Osteoblast (primary cell): ENCODE results near the gene MCFD2. TPM values are rescaled to one million over a fixed set of nuclear protein-coding genes. Genes with fewer than 3 reads are reported as not detected.

Source experiments
- DNase-seq: peaks from one replicate; pipeline ENCODE4 v3.0.0; 2011; ENCODE audit warnings: low spot score, mixed read lengths; ENCODE audit not compliant: insufficient read length; ENCODE audit errors: missing footprints
- H2AFZ ChIP-seq: 2 replicates; pipeline ENCODE4 v1.6.0; 2011; ENCODE audit warnings: mild to moderate bottlenecking, low read length
- H3K27ac ChIP-seq: 2 replicates; pipeline ENCODE4 v1.5.1; 2011; ENCODE audit warnings: mild to moderate bottlenecking, low read depth, low read length, moderate library complexity
- H3K27me3 ChIP-seq: 2 replicates; pipeline ENCODE4 v1.6.0; 2012; ENCODE audit warnings: mild to moderate bottlenecking, control low read depth, inconsistent platforms, low read length, moderate library complexity; ENCODE audit not compliant: insufficient read depth
- H3K36me3 ChIP-seq: 2 replicates; pipeline ENCODE4 v1.5.1; 2011; ENCODE audit warnings: mild to moderate bottlenecking, low read length, control low read depth, moderate library complexity; ENCODE audit not compliant: insufficient read depth
- H3K4me1 ChIP-seq: 2 replicates; pipeline ENCODE4 v1.5.1; 2011; ENCODE audit warnings: mild to moderate bottlenecking, low read length, control low read depth, moderate library complexity; ENCODE audit not compliant: insufficient read depth
- H3K4me2 ChIP-seq: 2 replicates; pipeline ENCODE4 v1.6.0; 2011; ENCODE audit warnings: mild to moderate bottlenecking, low read length; ENCODE audit not compliant: insufficient read depth
- H3K4me3 ChIP-seq: fragments of 200-600 bp; sonication (generic); 3 replicates; pipeline ENCODE4 v1.5.1; 2012; ENCODE audit warnings: mild to moderate bottlenecking, low read length, inconsistent platforms; ENCODE audit not compliant: insufficient read depth
- H3K79me2 ChIP-seq: 2 replicates; pipeline ENCODE4 v1.6.0; 2012; ENCODE audit warnings: mild to moderate bottlenecking, low read length, control low read depth, inconsistent platforms; ENCODE audit not compliant: insufficient read depth
- H3K9me3 ChIP-seq: 2 replicates; pipeline ENCODE4 v1.5.1; 2011; ENCODE audit warnings: low read depth, low read length, control low read depth
- H4K20me1 ChIP-seq: 2 replicates; pipeline ENCODE4 v1.6.0; 2012; ENCODE audit warnings: mild to moderate bottlenecking, low read length, control low read depth; ENCODE audit not compliant: insufficient read depth
- total RNA-seq: library from RNA; depleted of rRNA; stranded (reverse); fragments of >200 nt; gene quantifications from 2 replicates; pipeline ENCODE4 v1.2.3, GENCODE V29; 2012
- TF ChIP-seq, protein P1 (sequence below): IDR thresholded peaks from 2 replicates; pipeline ENCODE4 v1.5.1; 2011; ENCODE audit warnings: mild to moderate bottlenecking, low read depth, low read length, moderate library complexity; ENCODE audit errors: extremely low read depth

The MCFD2 gene
- total RNA-seq, 1 donor: 136 TPM

- H2AFZ ChIP-seq: no peak overlapping the region
- DNase-seq: no peak
- H3K4me3 ChIP-seq: no peak overlapping the region
- H3K27me3 ChIP-seq: no peaks in the 10 kb centered on the region
- peaks cover 60% of the 10 kb centered on the region for H3K4me1 ChIP-seq
- H3K4me2 ChIP-seq: no peak overlapping the region
- H3K9me3 ChIP-seq: no peaks in the 10 kb centered on the region
- peak overlapping the region; percentile 97 for H3K27ac ChIP-seq
- peaks cover 3% of the 10 kb centered on the region for H3K36me3 ChIP-seq
- TF ChIP-seq, protein P1, sequence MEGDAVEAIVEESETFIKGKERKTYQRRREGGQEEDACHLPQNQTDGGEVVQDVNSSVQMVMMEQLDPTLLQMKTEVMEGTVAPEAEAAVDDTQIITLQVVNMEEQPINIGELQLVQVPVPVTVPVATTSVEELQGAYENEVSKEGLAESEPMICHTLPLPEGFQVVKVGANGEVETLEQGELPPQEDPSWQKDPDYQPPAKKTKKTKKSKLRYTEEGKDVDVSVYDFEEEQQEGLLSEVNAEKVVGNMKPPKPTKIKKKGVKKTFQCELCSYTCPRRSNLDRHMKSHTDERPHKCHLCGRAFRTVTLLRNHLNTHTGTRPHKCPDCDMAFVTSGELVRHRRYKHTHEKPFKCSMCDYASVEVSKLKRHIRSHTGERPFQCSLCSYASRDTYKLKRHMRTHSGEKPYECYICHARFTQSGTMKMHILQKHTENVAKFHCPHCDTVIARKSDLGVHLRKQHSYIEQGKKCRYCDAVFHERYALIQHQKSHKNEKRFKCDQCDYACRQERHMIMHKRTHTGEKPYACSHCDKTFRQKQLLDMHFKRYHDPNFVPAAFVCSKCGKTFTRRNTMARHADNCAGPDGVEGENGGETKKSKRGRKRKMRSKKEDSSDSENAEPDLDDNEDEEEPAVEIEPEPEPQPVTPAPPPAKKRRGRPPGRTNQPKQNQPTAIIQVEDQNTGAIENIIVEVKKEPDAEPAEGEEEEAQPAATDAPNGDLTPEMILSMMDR: no peak
- peaks cover 5% of the 10 kb centered on the region for H3K79me2 ChIP-seq
- H4K20me1 ChIP-seq: no peaks in the 10 kb centered on the region
These were observed 56.1 kb downstream of the MCFD2 start for GRCh38 chr2:46859482-46859881.

DNA sequence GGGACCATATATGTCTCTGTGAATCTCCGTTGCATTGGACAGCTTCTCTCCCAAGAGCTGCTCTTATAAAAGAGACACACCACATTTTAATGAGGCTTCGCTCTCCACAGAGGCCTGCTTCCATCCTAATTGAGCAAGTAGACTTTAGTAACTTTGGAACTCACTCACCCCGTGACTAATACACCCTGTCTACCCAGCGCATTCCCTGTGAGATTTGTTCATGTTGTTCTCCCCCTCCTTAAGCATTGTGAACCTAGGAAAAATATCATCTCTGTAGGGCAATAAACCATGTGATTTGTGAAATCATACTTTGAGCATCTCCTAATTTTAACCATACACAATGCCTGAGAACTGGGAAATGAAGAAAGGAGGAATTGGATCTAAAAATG, 56.9 kb downstream of the MCFD2 start:
- TF ChIP-seq, protein P1: no peak
- Histone ChIP-seq H3K27ac (peak overlapping the region; percentile 97), H3K36me3 (peaks cover 3% of the 10 kb centered on the region), H3K4me2 (peak overlapping the region; percentile 2), H3K27me3 (no peaks in the 10 kb centered on the region), H3K4me1 (peaks cover 61% of the 10 kb centered on the region), H2AFZ (no peak overlapping the region), H3K79me2 (peaks cover 7% of the 10 kb centered on the region), H3K4me3 (no peak overlapping the region), H4K20me1 (no peaks in the 10 kb centered on the region), H3K9me3 (no peaks in the 10 kb centered on the region)
- peak; percentile 89 for DNase-seq

- Histone ChIP-seq H3K36me3 (peaks cover 3% of the 10 kb centered on the region), H3K79me2 (peaks cover 10% of the 10 kb centered on the region), H3K4me3 (no peak overlapping the region), H3K4me2 (peak overlapping the region; percentile 9), H3K9me3 (no peaks in the 10 kb centered on the region), H3K4me1 (peaks cover 61% of the 10 kb centered on the region), H2AFZ (no peak overlapping the region), H3K27me3 (no peaks in the 10 kb centered on the region), H3K27ac (peak overlapping the region; percentile 97), H4K20me1 (no peaks in the 10 kb centered on the region)
- peak; percentile 85 for DNase-seq
- TF ChIP-seq, protein P1: peak; percentile 25
These were observed 57.5 kb downstream of the MCFD2 start for GRCh38 chr2:46857871-46858701.

- Histone ChIP-seq H3K27ac (peak overlapping the region; percentile 97), H3K9me3 (no peaks in the 10 kb centered on the region), H3K4me2 (no peak overlapping the region), H3K4me1 (peaks cover 56% of the 10 kb centered on the region), H4K20me1 (no peaks in the 10 kb centered on the region), H3K27me3 (no peaks in the 10 kb centered on the region), H3K36me3 (peaks cover 3% of the 10 kb centered on the region), H3K79me2 (peaks cover 15% of the 10 kb centered on the region), H2AFZ (no peak overlapping the region), H3K4me3 (no peak overlapping the region)
- TF ChIP-seq, protein P1: no peak
- no peak for DNase-seq
These were observed 59.3 kb downstream of the MCFD2 start for GRCh38 chr2:46856336-46856735.
